ENCODE measurements around the gene CAPN5.
"Not testable (repeated sequence)": the region's sequence is repeated elsewhere in the genome, so short reads cannot be mapped to it uniquely, and the experiment has no call there.

Gene CAPN5

GRCh38 chr11:77091146-77091940 lies 24.6 kb downstream of the CAPN5 start:
- Mint-ChIP-seq H3K36me3 (no peaks in the 10 kb centered on the region), H3K4me1 (ENCODE audit: low read depth) (peaks cover 3% of the 10 kb centered on the region), H3K9me3 (ENCODE audit: low read depth) (no peaks in the 10 kb centered on the region), H3K27me3 (no peaks in the 10 kb centered on the region), H3K4me3 (no peak overlapping the region), H3K27ac (no peak overlapping the region)

- no peaks in the 10 kb centered on the region for H3K27me3 Mint-ChIP-seq
- H3K9me3 Mint-ChIP-seq (ENCODE audit: low read depth), result no peaks in the 10 kb centered on the region
- no peak overlapping the region for H3K27ac Mint-ChIP-seq
- no peaks in the 10 kb centered on the region for H3K36me3 Mint-ChIP-seq
- H3K4me3 Mint-ChIP-seq, result no peak overlapping the region
- peaks cover 3% of the 10 kb centered on the region for H3K4me1 Mint-ChIP-seq (ENCODE audit: low read depth)
These were observed 25.6 kb downstream of the CAPN5 start for GRCh38 chr11:77092382-77092781.

- Mint-ChIP-seq H3K27ac (no peak overlapping the region), H3K4me1 (ENCODE audit: low read depth) (peaks cover 3% of the 10 kb centered on the region), H3K27me3 (no peaks in the 10 kb centered on the region), H3K4me3 (no peak overlapping the region), H3K36me3 (no peaks in the 10 kb centered on the region), H3K9me3 (ENCODE audit: low read depth) (no peaks in the 10 kb centered on the region)
These were observed 26.5 kb downstream of the CAPN5 start for GRCh38 chr11:77093056-77093891.

- Mint-ChIP-seq H3K4me3 (no peak overlapping the region), H3K27me3 (no peaks in the 10 kb centered on the region), H3K4me1 (ENCODE audit: low read depth) (peaks cover 3% of the 10 kb centered on the region), H3K36me3 (no peaks in the 10 kb centered on the region), H3K27ac (no peak overlapping the region), H3K9me3 (ENCODE audit: low read depth) (no peaks in the 10 kb centered on the region)
These were observed 27.4 kb downstream of the CAPN5 start for GRCh38 chr11:77093987-77094840.

- H3K9me3 Mint-ChIP-seq (ENCODE audit: low read depth), result no peaks in the 10 kb centered on the region
- no peak overlapping the region for H3K4me3 Mint-ChIP-seq
- no peak overlapping the region for H3K27ac Mint-ChIP-seq
- no peaks in the 10 kb centered on the region for H3K27me3 Mint-ChIP-seq
- no peaks in the 10 kb centered on the region for H3K36me3 Mint-ChIP-seq
- H3K4me1 Mint-ChIP-seq (ENCODE audit: low read depth), result peaks cover 3% of the 10 kb centered on the region
These were observed 28.1 kb downstream of the CAPN5 start for GRCh38 chr11:77094841-77095365.

GRCh38 chr11:77095551-77096490 lies 29.1 kb downstream of the CAPN5 start:
- Mint-ChIP-seq H3K27ac (no peak overlapping the region), H3K4me3 (no peak overlapping the region), H3K36me3 (peaks cover 2% of the 10 kb centered on the region), H3K9me3 (ENCODE audit: low read depth) (no peaks in the 10 kb centered on the region), H3K4me1 (ENCODE audit: low read depth) (peaks cover 5% of the 10 kb centered on the region), H3K27me3 (no peaks in the 10 kb centered on the region)

- peaks cover 4% of the 10 kb centered on the region for H3K4me1 Mint-ChIP-seq (ENCODE audit: low read depth)
- H3K27me3 Mint-ChIP-seq, result no peaks in the 10 kb centered on the region
- H3K36me3 Mint-ChIP-seq, result peaks cover 5% of the 10 kb centered on the region
- no peaks in the 10 kb centered on the region for H3K9me3 Mint-ChIP-seq (ENCODE audit: low read depth)
- H3K27ac Mint-ChIP-seq, result no peak overlapping the region
- H3K4me3 Mint-ChIP-seq, result no peak overlapping the region
These were observed 29.8 kb downstream of the CAPN5 start for GRCh38 chr11:77096591-77097019.

GRCh38 chr11:77097180-77097579 lies 30.4 kb downstream of the CAPN5 start:
- not testable (repeated sequence) for H3K27ac Mint-ChIP-seq; H3K9me3 Mint-ChIP-seq (ENCODE audit: low read depth); H3K36me3 Mint-ChIP-seq; H3K27me3 Mint-ChIP-seq; H3K4me3 Mint-ChIP-seq; H3K4me1 Mint-ChIP-seq (ENCODE audit: low read depth)

- H3K9me3 Mint-ChIP-seq (ENCODE audit: low read depth), result no peaks in the 10 kb centered on the region
- H3K4me3 Mint-ChIP-seq, result no peak overlapping the region
- H3K4me1 Mint-ChIP-seq (ENCODE audit: low read depth), result peaks cover 4% of the 10 kb centered on the region
- H3K27ac Mint-ChIP-seq, result no peak overlapping the region
- peaks cover 5% of the 10 kb centered on the region for H3K36me3 Mint-ChIP-seq
- H3K27me3 Mint-ChIP-seq, result no peaks in the 10 kb centered on the region
These were observed 33.6 kb downstream of the CAPN5 start for GRCh38 chr11:77100166-77101042.

- Mint-ChIP-seq H3K4me1 (ENCODE audit: low read depth) (peaks cover 4% of the 10 kb centered on the region), H3K27ac (no peak overlapping the region), H3K9me3 (ENCODE audit: low read depth) (no peaks in the 10 kb centered on the region), H3K27me3 (no peaks in the 10 kb centered on the region), H3K36me3 (peaks cover 5% of the 10 kb centered on the region), H3K4me3 (no peak overlapping the region)
These were observed 34.3 kb downstream of the CAPN5 start for GRCh38 chr11:77101043-77101537.

GRCh38 chr11:77102246-77103210 lies 35.8 kb downstream of the CAPN5 start, which contains the start of gene OMP:
Gene OMP, plus strand, starts transcription at chr11:77102840. Its CDS starts 0 bp downstream, at chr11:77102840.
- Mint-ChIP-seq H3K4me3 (no peak within 1 kb of the TSS), H3K36me3 (peaks cover 5% of the 10 kb centered on the region), H3K4me1 (ENCODE audit: low read depth) (peaks cover 4% of the 10 kb centered on the region), H3K27me3 (no peaks in the 10 kb centered on the region), H3K9me3 (ENCODE audit: low read depth) (no peaks in the 10 kb centered on the region), H3K27ac (no peak within 1 kb of the TSS)

- Mint-ChIP-seq H3K27me3 (no peaks in the 10 kb centered on the region), H3K4me3 (no peak overlapping the region), H3K27ac (no peak overlapping the region), H3K9me3 (ENCODE audit: low read depth) (no peaks in the 10 kb centered on the region), H3K36me3 (peaks cover 5% of the 10 kb centered on the region), H3K4me1 (ENCODE audit: low read depth) (peaks cover 4% of the 10 kb centered on the region)
These were observed 36.5 kb downstream of the CAPN5 start for GRCh38 chr11:77103319-77103718.
